Transverse colon (tissue), 4 donors: ENCODE data around the gene COX7B2. TPM values are rescaled to one million over a fixed set of nuclear protein-coding genes. Genes with fewer than 3 reads are reported as not detected.

ENCODE experiments used
- DNase-seq: peaks from one replicate; pipeline ENCODE4 v3.0.0-alpha.2; 2019
- H3K27ac ChIP-seq, 4 donors: fragments of 200-600 bp; sonication (generic); 2 replicates each; pipeline ENCODE4 v1.5.1; 2016 to 2018; ENCODE audit warnings: inconsistent platforms in 4 of 4
- H3K27me3 ChIP-seq: fragments of 200-600 bp; sonication (generic); 2 replicates; pipeline ENCODE4 v1.5.1; 2017; ENCODE audit warnings: inconsistent platforms
- H3K36me3 ChIP-seq, 4 donors: fragments of 200-600 bp; sonication (generic); 2 replicates each; pipeline ENCODE4 v1.5.1; 2017 to 2019; ENCODE audit warnings: inconsistent platforms in 4 of 4
- H3K4me1 ChIP-seq, 4 donors: fragments of 200-600 bp; sonication (generic); 2 replicates each; pipeline ENCODE4 v1.5.1; 2017 to 2020; ENCODE audit warnings: inconsistent platforms in 4 of 4
- H3K4me3 ChIP-seq, 4 donors: fragments of 200-600 bp; sonication (generic); 1 replicate in 1 of 4; 2 replicates in 3 of 4; pipeline versions ENCODE4 v1.5.1 to v1.6.1; 2017 to 2019; ENCODE audit warnings: inconsistent platforms in 4 of 4
- H3K9me3 ChIP-seq, 2 donors: fragments of 200-600 bp; sonication (generic); 2 replicates each; pipeline ENCODE4 v1.5.1; 2017 to 2019; ENCODE audit warnings: inconsistent platforms in 2 of 2
- CTCF ChIP-seq, 5 experiments: fragments of 200-600 bp in 3 of 5; fragments of 450-650 bp in 2 of 5; sonication (generic) in 3 of 5; IDR thresholded peaks; 1 replicate in 2 of 5; 2 replicates in 3 of 5; pipeline ENCODE4 v1.5.1; 2016 to 2017; ENCODE audit warnings: antibody characterized with exemption in 5 of 5, inconsistent platforms in 3 of 5, mild to moderate bottlenecking in 2 of 5, moderate library complexity in 1 of 5
- EP300 ChIP-seq: sonication (generic); formaldehyde crosslinking; IDR thresholded peaks from one replicate; pipeline ENCODE4 v1.6.1; 2017; ENCODE audit warnings: antibody characterized with exemption, low read depth
- POLR2A ChIP-seq: fragments of 450-650 bp; IDR thresholded peaks from one replicate; pipeline ENCODE4 v1.6.1; 2016; ENCODE audit warnings: antibody characterized with exemption, mild to moderate bottlenecking, moderate library complexity
- POLR2AphosphoS5 ChIP-seq, 3 donors: sonication (generic); formaldehyde crosslinking; IDR thresholded peaks; one replicate each; pipeline ENCODE4 v1.6.1; 2016; ENCODE audit warnings: antibody characterized with exemption in 3 of 3
- WGBS, 2 donors: methylation state at CpG; one replicate each; pipeline ENCODE4 v1.1.5; 2018; ENCODE audit warnings: low coverage in 1 of 2; 5-methylcytosine and 5-hydroxymethylcytosine counted together
- in situ Hi-C, 4 donors: fragments of 200-750 bp; cut with MboI; loops; one replicate each; pipeline versions ENCODE4 v1.15.0 to v1.15.1; 2017; ENCODE audit warnings: low sequenced_read_pairs in 3 of 4, low pct_ligation_motif_present in 1 of 4, low pct_unique_long_range_greater_than_20kb in 1 of 4
- intact Hi-C: fragments of 100-400 bp; cut with DNase I; formaldehyde crosslinking; loops from one replicate; pipeline ENCODE4 v1.15.1; 2023; ENCODE audit warnings: low total_unique reads
- total RNA-seq, 4 donors: library from RNA; depleted of rRNA; stranded (reverse); fragments of >200 nt; gene quantifications; one replicate each; pipeline ENCODE4 v1.1.0, GENCODE V29; 2016

COX7B2 gene
- total RNA-seq, 4 donors from 2014 or later: not detected

- TF ChIP-seq POLR2A (no peak), EP300 (no peak), CTCF (IDR thresholded peaks at IDR 0.05) (no peak), POLR2AphosphoS5 (IDR thresholded peaks at IDR 0.05) (no peak)
- in situ Hi-C loops (no loop called here), intact Hi-C loops (no loop called here)
- WGBS, 2 donors: 92% methylated on average over 14 of the region's 16 CpGs; no CpG with 5 or more reads in 1 of the 2 donors
- no peaks in the 10 kb centered on the region for H3K27me3 ChIP-seq
- no peaks in the 10 kb centered on the region for H3K9me3 ChIP-seq
- DNase-seq: no peak
- no peaks in the 10 kb centered on the region for H3K36me3 ChIP-seq
- no peaks in the 10 kb centered on the region for H3K4me1 ChIP-seq
- H3K27ac ChIP-seq: no peak overlapping the region
- no peak overlapping the region for H3K4me3 ChIP-seq
Observed at GRCh38 chr4:46698891-46699290, 210.2 kb downstream of the COX7B2 start.

Other genes with a start within 250 kb of the COX7B2 start
- gene GABRA4, start 84.3 kb upstream of the COX7B2 start, total RNA-seq: under 1 TPM in 1 of 4 donors, not detected in 3; 0.16 TPM
- gene GABRB1, start 122.3 kb upstream of the COX7B2 start, total RNA-seq: 10 to 100 TPM in 1 of 4 donors, under 1 TPM in 2, not detected in 1; 0.14 to 19.7 (median 0.48) TPM